Measurements from ENCODE around the gene LCE2A.
"Not testable (repeated sequence)": the region's sequence is repeated elsewhere in the genome, so short reads cannot be mapped to it uniquely, and the experiment has no call there.

LCE2A gene

GRCh38 chr1:152697701-152698600 lies at the start of gene LCE2A:
Gene LCE2A (plus strand): TSS chr1:152698345. CDS start chr1:152698902, 557 bp downstream.
- no peak for DNase-seq

- DNase-seq = peak; percentile 59 to 68
These were observed 44.0 kb upstream of the LCE2A start for GRCh38 chr1:152654110-152654509.

- DNase-seq = no peak
These were observed 41.7 kb upstream of the LCE2A start for GRCh38 chr1:152656459-152656858.

- DNase-seq = no peak
These were observed 40.5 kb upstream of the LCE2A start for GRCh38 chr1:152657677-152658076.

- DNase-seq = no peak
These were observed 39.5 kb upstream of the LCE2A start for GRCh38 chr1:152658649-152659048.

GRCh38 chr1:152663098-152663497 lies 35.0 kb upstream of the LCE2A start, which contains the start of gene LCE2D:
Gene LCE2D (plus strand): TSS chr1:152663380. CDS start chr1:152664106, 726 bp downstream.
- DNase-seq = no peak

GRCh38 chr1:152666171-152666570 lies 32.0 kb upstream of the LCE2A start:
- not testable (repeated sequence) for DNase-seq

GRCh38 chr1:152667648-152668047 lies 30.5 kb upstream of the LCE2A start:
- no peak for DNase-seq

- no peak for DNase-seq
These were observed 25.1 kb upstream of the LCE2A start for GRCh38 chr1:152673016-152673415.

GRCh38 chr1:152674983-152675382 lies 23.2 kb upstream of the LCE2A start, which contains the start of gene LCE2C:
Gene LCE2C (plus strand): TSS chr1:152675279. CDS start chr1:152676016, 737 bp downstream.
- DNase-seq = not testable (repeated sequence)

GRCh38 chr1:152679459-152679858 lies 18.7 kb upstream of the LCE2A start:
- DNase-seq = no peak

GRCh38 chr1:152681616-152682015 lies 16.5 kb upstream of the LCE2A start:
- no peak for DNase-seq

- DNase-seq = no peak
These were observed 14.3 kb upstream of the LCE2A start for GRCh38 chr1:152683846-152684245.

- not testable (repeated sequence) for DNase-seq
These were observed 12.3 kb upstream of the LCE2A start, which contains the start of gene LCE2B for GRCh38 chr1:152685823-152686222. Gene LCE2B (plus strand): TSS chr1:152686123. CDS start chr1:152686844, 721 bp downstream.

GRCh38 chr1:152699746-152700145 lies 1.6 kb downstream of the LCE2A start:
- DNase-seq = no peak

- no peak for DNase-seq
These were observed 9.7 kb downstream of the LCE2A start, which contains the start of gene LCE4A for GRCh38 chr1:152707860-152708259. Gene LCE4A (plus strand): TSS chr1:152708160. CDS start chr1:152709076, 916 bp downstream.

GRCh38 chr1:152718238-152718637 lies 20.1 kb downstream of the LCE2A start:
- no peak for DNase-seq

GRCh38 chr1:152725261-152725660 lies 27.1 kb downstream of the LCE2A start:
- DNase-seq = no peak

- no peak for DNase-seq
These were observed 30.8 kb downstream of the LCE2A start for GRCh38 chr1:152728986-152729385.

- no peak for DNase-seq
These were observed 37.5 kb downstream of the LCE2A start for GRCh38 chr1:152735648-152736047.

- no peak for DNase-seq
These were observed 39.9 kb downstream of the LCE2A start for GRCh38 chr1:152737997-152738396.

- DNase-seq = no peak
These were observed 41.7 kb downstream of the LCE2A start for GRCh38 chr1:152739841-152740240.

- DNase-seq = no peak
These were observed 43.5 kb downstream of the LCE2A start for GRCh38 chr1:152741656-152742055.

Measured in activated CD4-positive, alpha-beta T cell treated with anti-CD3 and anti-CD28 coated beads, Interleukin-2, amount 50 U/mL, for 48 hours (primary cell).